Mesothelial cell of epicardium (in vitro differentiated cells): Measurements from ENCODE around the gene NCOA1. TPM values are rescaled to one million over a fixed set of nuclear protein-coding genes. Genes with fewer than 3 reads are reported as not detected.

Source experiments
- DNase-seq, 2 experiments: peaks; one replicate each; pipeline ENCODE4 v3.0.0; 2021; ENCODE audit warnings: low spot score in 2 of 2; ENCODE audit not compliant: unreplicated experiment in 2 of 2
- H3K27ac Mint-ChIP-seq: 2 replicates; pipeline ENCODE4 v1.8.0; 2021; ENCODE audit warnings: mixed read lengths
- H3K27me3 Mint-ChIP-seq: 2 replicates; pipeline ENCODE4 v1.8.0; 2021; ENCODE audit warnings: low read depth, mixed read lengths
- H3K36me3 Mint-ChIP-seq: 2 replicates; pipeline ENCODE4 v1.8.0; 2021; ENCODE audit warnings: mixed read lengths
- H3K4me1 Mint-ChIP-seq: 2 replicates; pipeline ENCODE4 v1.8.0; 2021; ENCODE audit warnings: mixed read lengths
- H3K4me3 Mint-ChIP-seq: 2 replicates; pipeline ENCODE4 v1.8.0; 2021; ENCODE audit warnings: mild to moderate bottlenecking, moderate library complexity, mixed read lengths
- H3K9me3 Mint-ChIP-seq: 2 replicates; pipeline ENCODE4 v1.8.0; 2021; ENCODE audit warnings: mixed read lengths
- CTCF ChIP-seq: fragments of 200-600 bp; sonication (generic); IDR thresholded peaks from one replicate; pipeline ENCODE4 v1.5.0; 2021; ENCODE audit warnings: antibody characterized with exemption; ENCODE audit not compliant: unreplicated experiment
- total RNA-seq: library from RNA; stranded (reverse); gene quantifications from 3 replicates; pipeline ENCODE4 v1.2.1, GENCODE V29; 2021

Gene NCOA1
- total RNA-seq, 1 donor from 2014 or later, result 35.1 TPM

GRCh38 chr2:24472416-24472815, 18.6 kb upstream of the NCOA1 start:
- no peaks in the 10 kb centered on the region for H3K27me3 Mint-ChIP-seq
- H3K36me3 Mint-ChIP-seq, result no peaks in the 10 kb centered on the region
- H3K9me3 Mint-ChIP-seq, result no peaks in the 10 kb centered on the region
- no peaks in the 10 kb centered on the region for H3K4me1 Mint-ChIP-seq
- no peak for TF ChIP-seq CTCF
- H3K4me3 Mint-ChIP-seq, result no peak overlapping the region
- no peak overlapping the region for H3K27ac Mint-ChIP-seq
- DNase-seq, result no peak

GRCh38 chr2:24473626-24474025, 17.4 kb upstream of the NCOA1 start:
- Mint-ChIP-seq H3K36me3 (no peaks in the 10 kb centered on the region), H3K9me3 (no peaks in the 10 kb centered on the region), H3K27ac (no peak overlapping the region), H3K4me1 (no peaks in the 10 kb centered on the region), H3K27me3 (no peaks in the 10 kb centered on the region), H3K4me3 (no peak overlapping the region)
- no peak for TF ChIP-seq CTCF
- DNase-seq, result no peak

- H3K27me3 Mint-ChIP-seq, result no peaks in the 10 kb centered on the region
- no peak overlapping the region for H3K27ac Mint-ChIP-seq
- no peaks in the 10 kb centered on the region for H3K36me3 Mint-ChIP-seq
- H3K4me1 Mint-ChIP-seq, result no peaks in the 10 kb centered on the region
- no peak overlapping the region for H3K4me3 Mint-ChIP-seq
- no peak for TF ChIP-seq CTCF
- DNase-seq, result no peak
- H3K9me3 Mint-ChIP-seq, result no peaks in the 10 kb centered on the region
Measured at GRCh38 chr2:24474053-24474452, 17.0 kb upstream of the NCOA1 start.

GRCh38 chr2:24477229-24477628, 13.8 kb upstream of the NCOA1 start:
- no peaks in the 10 kb centered on the region for H3K27me3 Mint-ChIP-seq
- no peaks in the 10 kb centered on the region for H3K4me1 Mint-ChIP-seq
- no peak for DNase-seq
- TF ChIP-seq CTCF, result no peak
- no peaks in the 10 kb centered on the region for H3K36me3 Mint-ChIP-seq
- H3K9me3 Mint-ChIP-seq, result peaks cover 3% of the 10 kb centered on the region
- no peak overlapping the region for H3K4me3 Mint-ChIP-seq
- no peak overlapping the region for H3K27ac Mint-ChIP-seq

- H3K27me3 Mint-ChIP-seq, result no peaks in the 10 kb centered on the region
- peaks cover 3% of the 10 kb centered on the region for H3K9me3 Mint-ChIP-seq
- H3K27ac Mint-ChIP-seq, result no peak overlapping the region
- H3K4me3 Mint-ChIP-seq, result no peak overlapping the region
- no peaks in the 10 kb centered on the region for H3K4me1 Mint-ChIP-seq
- DNase-seq, result no peak
- TF ChIP-seq CTCF, result no peak
- no peaks in the 10 kb centered on the region for H3K36me3 Mint-ChIP-seq
Measured at GRCh38 chr2:24478243-24478642, 12.8 kb upstream of the NCOA1 start.

- no peaks in the 10 kb centered on the region for H3K4me1 Mint-ChIP-seq
- DNase-seq, result no peak
- no peaks in the 10 kb centered on the region for H3K27me3 Mint-ChIP-seq
- TF ChIP-seq CTCF, result no peak
- no peak overlapping the region for H3K27ac Mint-ChIP-seq
- H3K4me3 Mint-ChIP-seq, result no peak overlapping the region
- peaks cover 10% of the 10 kb centered on the region for H3K9me3 Mint-ChIP-seq
- H3K36me3 Mint-ChIP-seq, result no peaks in the 10 kb centered on the region
Measured at GRCh38 chr2:24480245-24480644, 10.8 kb upstream of the NCOA1 start.
